COLO829 (cell line): Measurements from ENCODE around the gene DLG1.

Source experiments
- DNase-seq: peaks from one replicate; pipeline ENCODE4 v3.0.0; 2012; ENCODE audit warnings: low spot score

Gene DLG1

GRCh38 chr3:197298341-197298944, at the start of gene DLG1:
DLG1 (minus strand) TSS chr3:197298612; CDS start chr3:197297204, 1,408 bp downstream.
- peak; percentile 97 for DNase-seq

- no peak for DNase-seq
Measured at GRCh38 chr3:197348014-197348413, 49.6 kb upstream of the DLG1 start.

- DNase-seq: no peak
Measured at GRCh38 chr3:197345390-197345789, 47.0 kb upstream of the DLG1 start.

GRCh38 chr3:197344582-197345318, 46.3 kb upstream of the DLG1 start:
- no peak for DNase-seq

- DNase-seq: no peak
Measured at GRCh38 chr3:197343656-197344408, 45.4 kb upstream of the DLG1 start.

GRCh38 chr3:197343111-197343510, 44.7 kb upstream of the DLG1 start:
- no peak for DNase-seq

- DNase-seq: no peak
Measured at GRCh38 chr3:197340521-197340871, 42.1 kb upstream of the DLG1 start.

- no peak for DNase-seq
Measured at GRCh38 chr3:197339841-197340520, 41.6 kb upstream of the DLG1 start.

GRCh38 chr3:197338586-197338985, 40.2 kb upstream of the DLG1 start:
- no peak for DNase-seq

- DNase-seq: no peak
Measured at GRCh38 chr3:197337656-197338055, 39.2 kb upstream of the DLG1 start.

GRCh38 chr3:197337214-197337613, 38.8 kb upstream of the DLG1 start:
- DNase-seq: no peak

- no peak for DNase-seq
Measured at GRCh38 chr3:197336348-197336747, 37.9 kb upstream of the DLG1 start.

GRCh38 chr3:197335428-197336132, 37.2 kb upstream of the DLG1 start:
- DNase-seq: no peak

GRCh38 chr3:197333901-197334639, 35.7 kb upstream of the DLG1 start:
- DNase-seq: no peak

- DNase-seq: no peak
Measured at GRCh38 chr3:197331131-197331530, 32.7 kb upstream of the DLG1 start.

GRCh38 chr3:197329382-197329781, 31.0 kb upstream of the DLG1 start:
- DNase-seq: peak; percentile 80

- no peak for DNase-seq
Measured at GRCh38 chr3:197328198-197328597, 29.8 kb upstream of the DLG1 start.

GRCh38 chr3:197327701-197328100, 29.3 kb upstream of the DLG1 start:
- DNase-seq: no peak

GRCh38 chr3:197325773-197326172, 27.4 kb upstream of the DLG1 start:
- DNase-seq: no peak

- DNase-seq: no peak
Measured at GRCh38 chr3:197322149-197322548, 23.7 kb upstream of the DLG1 start.

- DNase-seq: no peak
Measured at GRCh38 chr3:197320582-197320981, 22.2 kb upstream of the DLG1 start.
